ENCODE results near the gene RNASEH2B.
A peak's percentile ranks its signal among the peaks of the same experiment; 100 is the strongest.

The RNASEH2B gene

GRCh38 chr13:50950849-50951248 lies 41.3 kb downstream of the RNASEH2B start:
- no peak for DNase-seq (ENCODE audit: low read depth)
- TF ChIP-seq CTCF (conservative IDR thresholded peaks at IDR 0.05; ENCODE audit: low read depth, low read length): no peak
- H3K4me3 ChIP-seq (ENCODE audit: low read depth, low read length): no peak overlapping the region

DNA sequence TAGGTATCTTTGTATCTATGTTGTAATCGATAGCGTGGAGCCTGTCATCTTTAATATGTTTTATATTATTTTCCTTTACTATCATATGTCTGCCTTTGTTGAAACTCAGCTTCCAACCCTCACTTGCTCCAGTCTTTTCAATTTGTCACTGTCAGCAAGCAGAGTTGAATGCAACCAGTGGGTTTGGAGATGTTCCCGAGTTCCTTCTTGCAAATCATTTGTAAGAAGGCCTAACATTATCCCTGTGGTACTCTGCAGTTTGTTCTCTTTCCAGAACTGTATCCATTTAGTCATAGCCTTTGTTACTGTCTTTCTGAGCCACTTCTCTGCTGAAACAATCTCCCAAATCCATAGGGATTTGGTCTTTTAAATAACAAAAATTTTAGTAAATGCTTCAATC lies 41.8 kb downstream of the RNASEH2B start:
- no peak overlapping the region for H3K4me3 ChIP-seq (ENCODE audit: low read depth, low read length)
- DNase-seq (ENCODE audit: low read depth): no peak
- TF ChIP-seq CTCF (conservative IDR thresholded peaks at IDR 0.05; ENCODE audit: low read depth, low read length): no peak

- DNase-seq (ENCODE audit: low read depth): no peak
- no peak overlapping the region for H3K4me3 ChIP-seq (ENCODE audit: low read depth, low read length)
- no peak for TF ChIP-seq CTCF (conservative IDR thresholded peaks at IDR 0.05; ENCODE audit: low read depth, low read length)
Measured at GRCh38 chr13:50955241-50955640, 45.6 kb downstream of the RNASEH2B start.

DNA sequence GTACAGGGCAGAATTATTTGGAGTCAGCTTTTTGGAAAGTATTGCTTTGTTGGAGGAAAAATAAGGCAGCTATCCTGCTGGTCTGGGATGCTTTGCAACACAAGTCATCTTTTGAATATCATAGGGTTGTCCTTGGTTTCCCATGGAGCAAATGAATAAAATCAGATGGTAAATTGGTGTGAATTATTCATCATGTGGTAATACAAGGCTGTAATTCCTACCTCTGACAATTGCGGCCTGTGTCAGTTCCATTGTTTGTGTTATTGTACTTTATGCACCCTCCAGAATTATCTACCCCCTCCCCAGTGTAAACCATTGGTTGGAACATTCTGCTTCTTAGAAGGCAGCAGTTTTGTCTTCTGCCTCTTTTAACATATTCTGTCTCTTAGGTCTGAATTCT lies 46.2 kb downstream of the RNASEH2B start:
- no peak for TF ChIP-seq CTCF (conservative IDR thresholded peaks at IDR 0.05; ENCODE audit: low read depth, low read length)
- DNase-seq (ENCODE audit: low read depth): no peak
- H3K4me3 ChIP-seq (ENCODE audit: low read depth, low read length): no peak overlapping the region

- no peak for DNase-seq (ENCODE audit: low read depth)
- TF ChIP-seq CTCF (conservative IDR thresholded peaks at IDR 0.05; ENCODE audit: low read depth, low read length): no peak
- no peak overlapping the region for H3K4me3 ChIP-seq (ENCODE audit: low read depth, low read length)
Measured at GRCh38 chr13:50957620-50958019, 48.0 kb downstream of the RNASEH2B start.

- DNase-seq (ENCODE audit: low read depth): peak; percentile 26
- no peak overlapping the region for H3K4me3 ChIP-seq (ENCODE audit: low read depth, low read length)
- peak; percentile 27 for TF ChIP-seq CTCF (conservative IDR thresholded peaks at IDR 0.05; ENCODE audit: low read depth, low read length)
Measured at GRCh38 chr13:50969691-50970090, 60.1 kb downstream of the RNASEH2B start.

GRCh38 chr13:50970956-50971355 lies 61.4 kb downstream of the RNASEH2B start:
- no peak for TF ChIP-seq CTCF (conservative IDR thresholded peaks at IDR 0.05; ENCODE audit: low read depth, low read length)
- DNase-seq (ENCODE audit: low read depth): no peak
- H3K4me3 ChIP-seq (ENCODE audit: low read depth, low read length): no peak overlapping the region

Measured in choroid plexus epithelial cell (primary cell).